Aorta (tissue), 5 donors: ENCODE data around the gene EGFL8. TPM values are rescaled to one million over a fixed set of nuclear protein-coding genes. Genes with fewer than 3 reads are reported as not detected.

Source experiments
- ATAC-seq: fragments of 200-7000 bp; cut with Tn5 transposase; one replicate; pipeline ENCODE4 v1.9.1; 2022; ENCODE audit warnings: moderate library complexity; ENCODE audit not compliant: low FRiP score
- DNase-seq, 2 donors: peaks; one replicate each; pipeline ENCODE4 v3.0.0-alpha.2; 2020
- H3K27ac ChIP-seq, 2 donors: one replicate each; pipeline ENCODE4 v1.5.1; 2013; ENCODE audit warnings: low read length in 2 of 2, mild to moderate bottlenecking in 2 of 2, moderate library complexity in 2 of 2, control low read depth in 1 of 2, inconsistent platforms in 1 of 2, low read depth in 1 of 2
- H3K27me3 ChIP-seq, 2 donors: one replicate each; pipeline ENCODE4 v1.6.1; 2013; ENCODE audit warnings: control low read depth in 1 of 2, low read length in 1 of 2, mild to moderate bottlenecking in 1 of 2, moderate library complexity in 1 of 2; ENCODE audit not compliant: insufficient read depth in 2 of 2, control insufficient read depth in 1 of 2
- H3K36me3 ChIP-seq, 2 donors: one replicate each; pipeline ENCODE4 v1.6.1; 2013; ENCODE audit warnings: control low read depth in 1 of 2, low read length in 1 of 2, mild to moderate bottlenecking in 1 of 2; ENCODE audit not compliant: insufficient read depth in 2 of 2, control insufficient read depth in 1 of 2
- H3K4me1 ChIP-seq, 2 donors: one replicate each; pipeline ENCODE4 v1.6.1; 2013; ENCODE audit warnings: low read length in 2 of 2, control low read depth in 1 of 2, mild to moderate bottlenecking in 1 of 2, moderate library complexity in 1 of 2; ENCODE audit not compliant: insufficient read depth in 2 of 2, control insufficient read depth in 1 of 2
- H3K4me3 ChIP-seq, 2 donors: one replicate each; pipeline ENCODE4 v1.5.1; 2013; ENCODE audit warnings: low read length in 2 of 2, control low read depth in 1 of 2, mild to moderate bottlenecking in 1 of 2
- H3K9me3 ChIP-seq: one replicate; pipeline ENCODE4 v1.6.1; 2013; ENCODE audit warnings: mild to moderate bottlenecking, low read length; ENCODE audit not compliant: control insufficient read depth
- WGBS, 2 donors: extraction: QIAGEN DNeasy Blood & Tissue Kit; methylation state at CpG; one replicate each; pipeline ENCODE4 v1.1.7; 2013; 5-methylcytosine and 5-hydroxymethylcytosine counted together
- intact Hi-C, 2 donors: fragments of 100-400 bp; cut with DNase I; formaldehyde crosslinking; loops; one replicate each; pipeline versions ENCODE4 v1.14.2 to v1.15.0; 2022
- polyA plus RNA-seq, 2 donors: library from polyadenylated mRNA; stranded (reverse); fragments of 200-250 nt; gene quantifications; one replicate each; pipeline ENCODE4 v1.2.3, GENCODE V29; 2013
- total RNA-seq, 2 donors: library from RNA; stranded (reverse); fragmentation: NEBNext Ultra II Directional; extraction: Animal tissue kit (Norgen Biotek cat#: 25700); gene quantifications; one replicate each; pipeline ENCODE4 v1.2.1, GENCODE V29; 2021
- donor health status: healthy with polysubstance abuse.
- donor health status: Bipolar disorder and iron deficiency.
- donor health status: DM: no; HTN: no; CAD: no.
- donor health status: DM: no; HTN: no; CAD: no.
- donor health status: DM: yes; HTN: yes; CAD: no.

Gene EGFL8
- total and polyA plus RNA-seq, 4 donors = 3.9 to 138 (median 29.7) TPM

DNA sequence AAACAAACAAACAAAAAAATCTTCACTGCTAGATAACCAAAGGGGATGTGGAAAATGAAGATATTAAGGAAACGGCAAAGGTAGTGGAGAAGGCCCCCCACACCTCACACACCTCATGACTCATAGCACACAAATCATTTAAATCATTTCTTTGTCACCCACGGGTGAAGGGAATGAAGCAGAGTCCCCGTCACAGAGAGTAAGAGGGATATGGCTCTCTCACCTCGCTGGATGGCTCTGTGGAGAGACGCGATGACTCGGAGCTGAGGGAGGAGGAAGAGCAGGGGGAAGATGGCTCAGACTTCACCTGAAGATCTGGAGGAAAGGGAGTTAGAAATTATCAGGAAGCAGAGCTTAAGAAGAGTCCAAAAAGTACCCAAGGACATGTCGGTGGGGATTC is 37.5 kb upstream of the EGFL8 start:
- no peak overlapping the region for H3K27ac ChIP-seq
- peaks cover 0 to 2% of the 10 kb centered on the region in 2 donors for H3K4me1 ChIP-seq

DNA sequence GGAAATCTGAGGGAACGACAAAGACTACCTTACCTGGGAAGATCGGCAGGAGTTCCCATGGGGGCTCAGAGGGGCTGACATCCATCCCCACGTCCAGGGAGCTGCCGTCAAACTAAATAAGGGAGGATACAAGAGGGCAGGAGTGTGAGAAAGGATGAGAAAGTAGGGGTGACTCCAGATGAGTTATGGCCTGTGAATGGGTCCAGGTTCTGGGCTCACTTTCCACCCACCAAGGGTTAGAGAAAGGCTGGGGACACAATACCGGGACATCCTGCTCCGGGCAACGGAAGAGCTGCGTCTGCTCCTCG is 37.0 kb upstream of the EGFL8 start:
- intact Hi-C loops = no loop called here
- DNase-seq (no peak), ATAC-seq (no peak)
- H3K36me3 ChIP-seq = peaks cover 0 to 1% of the 10 kb centered on the region in 2 donors
- H3K27me3 ChIP-seq = no peaks in the 10 kb centered on the region
- peaks cover 0 to 2% of the 10 kb centered on the region in 2 donors for H3K4me1 ChIP-seq
- H3K4me3 ChIP-seq = peak overlapping the region; percentile 61 to 94
- 4 to 6% methylated on average over 9 of the region's 9 CpGs for WGBS, 2 donors
- H3K9me3 ChIP-seq = no peaks in the 10 kb centered on the region
- no peak overlapping the region for H3K27ac ChIP-seq

More for the DNA sequence above, 37.5 kb upstream of the EGFL8 start:
- H3K36me3 ChIP-seq = peaks cover 0 to 1% of the 10 kb centered on the region in 2 donors
- H3K27me3 ChIP-seq = no peaks in the 10 kb centered on the region
- no peak for ATAC-seq
- H3K9me3 ChIP-seq = no peaks in the 10 kb centered on the region
- intact Hi-C loops = no loop called here
- H3K4me3 ChIP-seq = peak overlapping the region in 1 of 2 donors; percentile 94
- 63 to 64% methylated on average over 8 of the region's 8 CpGs for WGBS, 2 donors
- DNase-seq = no peak

DNA sequence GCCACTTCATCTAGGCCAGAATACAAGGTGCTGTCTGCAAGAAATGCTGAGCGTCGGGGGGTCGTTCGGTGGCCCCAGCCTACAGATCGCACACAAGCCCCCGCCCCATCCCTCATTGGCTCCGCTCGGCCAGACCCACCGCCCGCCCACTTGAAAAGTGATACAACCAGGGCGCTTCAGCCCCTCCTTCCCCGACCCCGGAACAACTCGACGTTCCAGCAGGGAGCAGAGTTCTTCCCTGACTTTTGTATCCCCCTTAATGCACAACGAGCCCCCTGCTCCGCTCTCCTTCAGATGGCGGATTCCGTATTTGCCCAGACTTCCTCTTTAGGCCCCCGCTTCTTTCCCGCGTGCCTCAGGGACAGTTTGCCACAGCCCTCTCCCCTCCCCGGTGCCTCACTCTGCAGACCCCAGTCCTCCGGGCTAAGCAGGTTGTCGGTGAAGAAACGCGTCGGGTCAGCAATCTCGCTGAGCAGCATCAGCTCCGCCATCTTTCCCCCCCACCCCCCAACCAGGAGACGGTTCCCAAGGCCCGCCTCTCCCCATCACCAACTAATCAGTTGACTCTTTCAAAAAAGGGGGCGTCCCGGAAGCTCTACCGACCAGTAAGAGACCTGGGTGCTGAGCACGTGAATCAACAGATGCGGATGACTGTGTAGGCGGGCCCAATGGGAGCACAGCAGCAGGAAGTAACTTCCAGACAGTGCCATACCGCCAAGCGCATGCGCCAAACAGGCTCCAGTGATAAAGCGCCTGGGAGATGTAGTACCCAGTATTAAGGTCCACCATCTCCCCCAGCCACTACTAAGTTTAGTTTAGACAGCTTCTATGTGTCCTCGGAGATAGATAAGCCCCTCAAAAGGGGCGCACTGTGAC is 36.4 kb upstream of the EGFL8 start, which contains the start of gene ATF6B:
Gene ATF6B, minus strand, starts transcription at position 530 of the 876 bp plus-strand sequence. Its CDS starts 39 bp downstream, at position 491.
- Histone ChIP-seq H3K4me1 (peaks cover 0 to 2% of the 10 kb centered on the region in 2 donors), H3K9me3 (no peaks in the 10 kb centered on the region), H3K4me3 (peak within 1 kb of the TSS; percentile 61 to 94), H3K36me3 (peaks cover 0 to 1% of the 10 kb centered on the region in 2 donors), H3K27me3 (no peaks in the 10 kb centered on the region), H3K27ac (peak within 1 kb of the TSS in 1 of 2 donors; percentile 60)
- intact Hi-C loops = no loop called here
- peak; percentile 98 to 99 for DNase-seq
- ATAC-seq = peak; percentile 95
- WGBS, 2 donors = 0% methylated on average over 44 of the region's 44 CpGs

DNA sequence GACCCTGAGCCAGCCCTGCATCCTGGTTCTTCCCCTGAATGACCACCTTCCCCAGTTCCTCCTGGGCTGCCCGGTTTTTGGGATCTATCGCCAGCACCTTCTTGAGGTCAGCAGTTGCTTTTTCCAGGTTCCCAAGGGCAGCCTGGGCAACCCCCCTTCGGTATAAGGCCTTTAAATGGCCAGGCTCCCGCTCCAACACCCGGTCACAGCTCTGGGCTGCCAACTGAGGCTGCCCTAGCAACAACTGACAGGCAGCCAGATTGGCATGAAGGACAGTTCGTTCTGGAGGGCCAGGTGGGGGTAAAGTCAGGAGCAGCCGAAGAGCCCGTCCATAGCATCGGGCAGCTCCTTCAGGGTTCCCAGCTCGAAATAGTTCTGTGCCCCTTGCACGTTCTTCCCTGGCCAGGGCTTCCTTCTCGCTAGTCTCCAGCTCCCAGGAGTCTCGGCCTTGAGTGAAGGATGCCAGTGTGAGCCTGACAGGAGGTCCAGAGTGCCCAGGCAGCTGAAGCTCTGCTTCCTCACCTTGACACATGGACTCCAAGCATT is 35.6 kb upstream of the EGFL8 start:
- intact Hi-C loops = no loop called here
- Histone ChIP-seq H3K9me3 (no peaks in the 10 kb centered on the region), H3K4me3 (no peak overlapping the region)

DNA sequence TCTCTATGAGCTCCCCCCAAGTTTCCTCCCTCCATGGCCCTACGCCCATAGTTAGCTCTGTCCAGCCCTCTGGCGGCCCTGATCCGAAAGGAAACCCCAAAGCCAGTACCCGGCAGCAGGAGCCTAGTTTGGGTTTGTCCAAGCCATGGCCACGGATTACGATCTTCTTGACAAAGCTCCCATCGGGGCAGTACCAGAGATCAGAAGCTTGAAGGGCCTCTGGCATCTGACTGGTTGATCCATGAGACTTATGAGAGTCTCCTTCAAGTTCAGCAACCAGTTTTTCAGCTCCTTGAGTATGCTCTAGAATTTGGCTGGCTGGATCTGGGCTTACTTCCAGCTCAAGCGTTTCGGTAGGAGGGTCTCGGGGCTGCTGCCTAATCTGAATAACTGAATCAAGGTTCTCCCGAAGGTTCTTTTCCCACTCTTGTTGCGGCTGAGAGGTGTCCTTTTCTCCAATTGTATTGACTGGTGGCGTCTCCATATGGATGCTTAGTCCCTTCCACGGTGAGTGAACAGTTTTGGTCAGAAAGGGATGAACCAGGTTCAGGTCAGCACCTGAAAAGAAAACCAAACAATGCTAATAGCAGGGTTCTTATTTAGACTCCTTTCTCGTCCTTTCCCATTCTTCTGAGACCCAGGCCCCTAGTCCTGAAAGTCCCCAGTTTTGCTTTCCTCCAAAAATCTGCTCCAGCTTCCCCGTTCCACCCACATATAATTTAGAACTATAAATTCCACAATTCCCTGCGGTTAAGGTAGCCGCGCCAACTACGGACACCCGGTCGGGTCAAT is 34.9 kb upstream of the EGFL8 start:
- no peaks in the 10 kb centered on the region for H3K36me3 ChIP-seq
- WGBS, 2 donors = 24 to 28% methylated on average over 22 of the region's 22 CpGs
- no peaks in the 10 kb centered on the region for H3K9me3 ChIP-seq
- no peaks in the 10 kb centered on the region for H3K27me3 ChIP-seq
- peaks cover 0 to 2% of the 10 kb centered on the region in 2 donors for H3K4me1 ChIP-seq
- DNase-seq (no peak), ATAC-seq (peak; percentile 82)
- peak overlapping the region; percentile 5 to 92 for H3K27ac ChIP-seq
- H3K4me3 ChIP-seq = peak overlapping the region; percentile 48 to 81
- intact Hi-C loops = loop anchor here in 1 of 2 donors (1.0 kb wide), 2 partner anchors 25 to 49 kb away; partner anchors contain the start of genes PPT2 and RNF5

More for the DNA sequence above, 35.6 kb upstream of the EGFL8 start:
- H3K27me3 ChIP-seq = no peaks in the 10 kb centered on the region
- no peak for ATAC-seq
- H3K36me3 ChIP-seq = peaks cover 0 to 1% of the 10 kb centered on the region in 2 donors
- H3K27ac ChIP-seq = peak overlapping the region in 1 of 2 donors; percentile 34
- peaks cover 0 to 2% of the 10 kb centered on the region in 2 donors for H3K4me1 ChIP-seq
- 81 to 87% methylated on average over 13 of the region's 13 CpGs for WGBS, 2 donors
- DNase-seq = no peak

DNA sequence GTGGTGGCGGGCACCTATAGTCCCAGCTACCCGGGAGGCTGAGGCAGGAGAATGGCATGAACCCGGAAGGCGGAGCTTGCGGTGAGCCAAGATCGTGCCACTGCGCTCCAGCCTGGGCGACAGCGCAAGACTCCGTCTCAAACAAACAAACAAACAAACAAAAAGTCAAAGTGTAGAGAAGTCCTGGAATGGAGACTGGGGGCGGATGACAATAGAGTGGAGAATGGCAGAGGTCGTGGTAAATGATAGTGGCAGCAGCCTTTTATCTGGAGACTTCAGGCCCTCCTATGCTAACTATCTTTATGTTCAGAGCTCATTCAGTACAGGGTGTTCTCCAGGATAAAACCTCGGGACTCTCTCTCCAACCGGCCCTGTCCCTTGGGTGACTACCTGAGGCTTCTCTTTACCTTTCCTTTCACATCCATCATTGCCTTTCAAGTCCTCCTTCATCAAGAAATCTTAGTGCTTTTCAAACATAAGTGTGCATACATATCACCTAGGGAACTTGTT is 32.9 kb upstream of the EGFL8 start:
- no peaks in the 10 kb centered on the region for H3K36me3 ChIP-seq
- H3K27me3 ChIP-seq = no peaks in the 10 kb centered on the region
- DNase-seq (peak in 1 of 2 donors; percentile 21), ATAC-seq (no peak)
- intact Hi-C loops = no loop called here
- WGBS, 2 donors = 87 to 90% methylated on average over 14 of the region's 14 CpGs
- H3K4me3 ChIP-seq = no peak overlapping the region
- H3K4me1 ChIP-seq = peaks cover 0 to 2% of the 10 kb centered on the region in 2 donors
- no peak overlapping the region for H3K27ac ChIP-seq
- no peaks in the 10 kb centered on the region for H3K9me3 ChIP-seq

DNA sequence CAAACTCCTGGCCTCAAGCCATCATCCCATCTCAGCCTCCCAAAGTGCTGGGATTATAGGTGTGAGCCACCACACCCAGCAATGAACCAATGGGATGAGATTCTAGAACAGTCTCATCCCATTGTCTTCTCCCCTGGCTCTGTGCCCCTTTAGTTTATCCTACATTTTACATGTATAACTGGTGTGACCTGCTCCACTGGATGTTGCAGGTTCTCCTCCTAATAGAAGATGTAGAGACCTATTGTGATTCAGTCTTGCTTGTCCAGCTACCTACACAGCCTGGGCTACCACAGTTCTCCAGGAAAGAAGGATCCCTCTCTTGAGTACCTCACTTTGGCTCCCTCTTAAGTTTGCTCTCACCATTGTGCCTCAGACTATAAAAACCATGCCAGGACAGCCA is 32.3 kb upstream of the EGFL8 start:
- Histone ChIP-seq H3K9me3 (no peaks in the 10 kb centered on the region), H3K27me3 (no peaks in the 10 kb centered on the region), H3K36me3 (no peaks in the 10 kb centered on the region), H3K27ac (no peak overlapping the region), H3K4me1 (peaks cover 0 to 2% of the 10 kb centered on the region in 2 donors), H3K4me3 (no peak overlapping the region)
- peak in 1 of 2 donors; percentile 5 for DNase-seq
- no peak for ATAC-seq
- intact Hi-C loops = no loop called here

DNA sequence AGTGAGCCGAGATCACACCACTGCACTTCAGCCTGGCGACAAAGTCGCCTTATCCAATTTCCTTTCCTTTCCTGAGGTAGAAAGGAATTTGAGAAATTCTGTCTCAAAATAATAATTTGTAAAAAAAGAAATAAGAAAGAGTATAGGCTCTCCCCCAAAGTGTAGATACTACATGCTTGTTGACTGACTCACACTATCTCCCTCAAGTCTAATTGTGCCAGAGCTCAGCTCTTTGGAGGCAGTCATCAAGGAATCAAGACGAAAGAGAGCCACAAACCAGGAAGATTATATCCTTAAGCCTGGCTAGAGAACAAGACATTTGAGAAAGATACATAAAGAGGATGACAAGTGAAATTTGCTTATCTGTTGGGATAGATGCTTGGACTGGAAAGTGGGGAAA is 30.6 kb upstream of the EGFL8 start:
- no peaks in the 10 kb centered on the region for H3K36me3 ChIP-seq
- DNase-seq (no peak), ATAC-seq (no peak)
- H3K27me3 ChIP-seq = no peaks in the 10 kb centered on the region
- intact Hi-C loops = no loop called here
- WGBS, 2 donors = 45 to 49% methylated on average over 4 of the region's 4 CpGs
- H3K9me3 ChIP-seq = no peaks in the 10 kb centered on the region
- H3K27ac ChIP-seq = no peak overlapping the region
- no peaks in the 10 kb centered on the region for H3K4me1 ChIP-seq
- H3K4me3 ChIP-seq = no peak overlapping the region
